ENCODE results near the gene EFNB2.

DNA sequence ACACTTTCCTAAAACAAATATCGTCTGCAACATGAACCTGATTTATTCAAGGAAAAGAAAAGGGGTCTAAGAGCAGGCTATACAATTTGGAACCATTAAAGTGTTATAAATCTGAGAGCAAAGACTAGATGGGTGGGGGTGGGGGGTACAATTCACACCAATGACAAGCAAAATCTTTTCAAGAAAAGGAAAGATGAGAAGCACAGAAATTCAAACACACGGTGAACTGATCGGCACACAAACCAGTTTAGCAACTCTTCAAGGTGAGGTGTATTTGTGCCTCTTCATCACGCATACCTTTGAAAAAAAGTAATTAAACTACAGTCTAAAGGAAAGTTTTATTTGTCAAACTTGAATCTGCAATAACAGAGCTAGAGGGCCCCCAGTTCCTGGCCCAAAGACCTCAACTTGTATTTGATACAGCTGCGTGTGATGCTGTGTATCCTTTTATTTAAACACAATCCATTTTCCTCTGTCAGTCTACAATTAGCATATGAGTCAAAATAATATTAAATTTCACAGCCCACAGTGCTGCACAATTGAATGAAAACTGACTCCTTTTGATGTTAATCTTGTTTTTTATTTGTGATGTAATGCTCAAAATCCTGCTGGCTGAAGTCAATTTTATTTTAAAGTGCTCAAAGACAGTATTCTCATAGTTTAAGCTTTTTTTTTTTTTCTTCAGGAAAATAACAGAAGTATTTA is 14.2 kb downstream of the EFNB2 start:
- TF ChIP-seq CTCF (IDR thresholded peaks at IDR 0.05), result no peak
- no peak for TF ChIP-seq POLR2AphosphoS5 (IDR thresholded peaks at IDR 0.05)
- no peak for TF ChIP-seq POLR2A (IDR thresholded peaks at IDR 0.05)
